HG03442 (cell line): ENCODE data around the gene ARFIP1.

ENCODE experiments used
- ATAC-seq: cut with Tn5 transposase; IDR thresholded peaks from one replicate; pipeline ENCODE4 v1.9.1; 2021; ENCODE audit warnings: mild to moderate bottlenecking, moderate library complexity; ENCODE audit not compliant: unreplicated experiment

Gene ARFIP1

DNA sequence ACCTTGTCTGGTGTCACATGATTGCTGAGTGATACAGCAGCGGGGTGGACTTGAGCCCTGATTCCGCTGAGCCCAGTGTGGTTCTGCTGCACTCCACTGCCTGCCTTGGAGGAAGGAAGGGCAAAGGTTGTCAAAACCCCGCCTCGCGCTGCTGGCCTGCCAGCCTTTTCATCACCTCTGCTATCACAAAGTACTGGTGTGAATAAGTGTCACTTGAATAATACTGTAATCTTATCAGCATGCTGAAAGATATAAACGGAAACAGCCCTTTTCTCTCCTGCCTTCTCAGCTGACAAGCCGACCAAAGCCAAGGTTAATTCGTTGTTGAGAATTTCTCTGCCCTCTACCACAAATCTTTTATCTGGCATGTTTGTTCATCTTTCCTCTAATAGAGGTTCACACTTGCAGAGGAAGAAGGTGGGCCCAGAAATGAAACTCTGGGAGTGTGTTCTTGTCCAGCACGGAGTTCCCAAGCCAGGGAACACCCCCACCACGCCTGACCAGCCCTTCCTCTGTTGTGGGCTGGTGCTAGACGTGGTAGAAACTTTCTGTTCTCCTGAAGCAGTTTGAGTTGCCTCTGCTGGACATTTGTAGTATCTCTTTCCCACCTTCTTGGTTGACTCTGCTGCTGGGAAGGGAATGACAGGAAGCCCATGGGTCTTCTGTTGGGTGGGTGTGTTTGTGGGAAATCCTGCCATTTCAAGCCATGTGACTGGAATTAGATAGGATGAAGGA is 177.8 kb downstream of the ARFIP1 start:
- ATAC-seq: no peak

DNA sequence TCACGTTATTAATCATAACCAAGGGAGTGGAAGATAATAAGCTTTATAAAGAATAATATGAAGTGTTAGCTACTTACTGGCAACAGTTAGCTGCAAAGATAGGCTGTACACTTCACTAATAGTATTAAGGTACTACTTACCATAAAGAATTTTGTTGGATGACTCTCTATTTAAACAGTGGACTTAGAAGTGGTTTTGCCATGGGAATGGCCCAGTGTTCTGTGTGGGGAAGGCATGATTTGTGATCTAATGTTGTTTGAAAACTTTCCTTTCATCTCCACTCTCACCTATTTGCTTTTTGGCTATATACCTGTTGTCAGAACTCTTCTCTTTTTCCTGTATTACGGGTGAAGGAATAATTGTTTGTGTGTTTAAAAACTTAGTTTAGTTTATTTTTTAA is 179.3 kb downstream of the ARFIP1 start:
- ATAC-seq: no peak

DNA sequence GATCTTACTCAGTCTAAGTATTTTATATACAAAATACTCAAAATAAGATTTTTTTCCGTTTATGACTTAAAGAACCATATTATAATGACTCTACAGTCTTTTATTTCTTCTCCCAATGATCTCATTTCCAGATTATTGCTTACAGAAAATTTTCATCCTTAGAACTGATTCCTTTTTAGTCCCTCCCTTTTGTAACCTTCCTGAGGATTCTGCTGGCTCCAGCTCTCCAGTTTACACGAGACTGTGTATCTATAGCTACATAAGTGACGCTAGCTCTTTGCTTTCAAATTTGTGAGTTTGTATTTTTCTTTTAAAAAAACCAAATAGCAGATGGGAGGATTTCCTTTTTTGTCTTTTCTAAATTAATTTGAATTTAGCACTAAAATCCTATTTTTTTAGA is 180.3 kb downstream of the ARFIP1 start:
- ATAC-seq: no peak

DNA sequence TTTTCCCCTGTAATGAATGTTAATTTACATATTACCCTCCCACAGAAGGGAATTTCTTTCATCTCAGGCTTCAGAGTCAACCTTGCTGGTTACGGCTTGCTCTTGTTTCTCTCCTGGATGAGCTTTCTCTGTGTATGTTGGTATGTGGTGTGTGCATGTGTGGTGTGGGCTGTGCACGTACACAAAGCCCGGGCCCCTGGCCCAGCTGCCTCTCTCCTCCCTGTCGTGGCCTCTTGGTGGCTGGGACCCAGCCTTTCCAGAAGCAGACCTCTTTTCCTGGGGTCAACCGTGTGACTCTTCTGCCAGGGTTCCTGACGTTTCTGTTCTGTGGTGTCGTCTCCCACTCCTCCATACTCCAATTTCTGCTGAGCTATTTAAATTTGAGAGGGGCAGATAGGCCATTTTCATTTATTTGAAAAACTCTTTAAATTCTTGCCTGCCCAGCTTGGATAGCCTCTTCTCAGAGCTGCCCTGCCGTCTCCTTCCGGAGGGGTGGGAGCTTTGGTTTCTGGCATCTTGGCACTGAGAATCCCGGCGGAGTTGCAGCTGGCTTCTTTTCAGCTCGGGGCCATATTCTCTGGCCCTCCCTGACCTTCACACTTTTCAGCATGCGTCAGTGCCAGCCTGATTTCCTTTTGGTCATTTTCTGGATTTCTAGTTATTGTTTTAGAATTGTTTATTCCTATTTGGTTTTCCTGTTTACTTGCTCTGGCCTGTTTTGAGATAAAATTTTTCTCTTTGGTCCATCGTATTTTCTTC is 181.4 kb downstream of the ARFIP1 start:
- ATAC-seq: no peak

DNA sequence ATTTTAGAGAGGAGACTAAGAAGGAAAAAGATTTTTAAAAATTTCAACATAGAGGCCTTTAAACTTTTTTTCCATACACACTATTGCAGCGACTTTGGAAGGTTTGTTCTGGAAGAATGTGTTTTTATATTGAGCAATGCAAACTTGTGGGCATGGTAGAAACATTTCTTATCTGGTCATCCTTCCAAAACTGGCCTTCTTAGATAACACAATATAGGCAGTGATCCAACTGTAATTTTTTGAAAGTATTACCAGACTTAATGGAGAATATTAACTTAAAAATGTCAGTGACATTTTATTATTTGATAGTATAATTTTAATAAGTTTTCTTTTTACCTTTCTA is 182.0 kb downstream of the ARFIP1 start:
- ATAC-seq: no peak
